ENCODE results near the gene RPS6KL1. TPM values are rescaled to one million over a fixed set of nuclear protein-coding genes. Genes with fewer than 3 reads are reported as not detected.

Gene RPS6KL1
- total RNA-seq, 1 donor from 2014 or later: 23.6 TPM

GRCh38 chr14:74859757-74860552 is 63.1 kb downstream of the RPS6KL1 start:
- no peak for DNase-seq (ENCODE audit: low spot score)

DNA sequence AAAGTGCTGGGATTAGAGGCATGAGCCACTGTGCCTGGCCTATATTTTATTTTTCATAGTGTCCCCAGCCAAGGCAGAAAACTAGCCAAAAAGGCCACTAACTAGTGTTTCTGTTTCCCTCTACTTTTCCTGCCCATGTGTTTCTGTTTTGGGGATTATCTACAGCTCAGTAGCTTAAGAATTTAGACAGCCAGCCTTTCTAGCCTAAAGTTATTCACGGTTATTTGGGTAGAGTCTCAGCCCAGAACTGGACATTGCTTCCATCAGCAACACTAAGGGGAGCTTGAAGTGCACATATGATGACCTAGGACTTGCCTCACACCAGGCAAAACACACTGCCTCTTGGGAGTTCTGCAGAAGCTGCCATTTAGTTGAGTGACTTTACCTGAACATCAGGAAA is 65.0 kb downstream of the RPS6KL1 start:
- no peak for DNase-seq (ENCODE audit: low spot score)

DNA sequence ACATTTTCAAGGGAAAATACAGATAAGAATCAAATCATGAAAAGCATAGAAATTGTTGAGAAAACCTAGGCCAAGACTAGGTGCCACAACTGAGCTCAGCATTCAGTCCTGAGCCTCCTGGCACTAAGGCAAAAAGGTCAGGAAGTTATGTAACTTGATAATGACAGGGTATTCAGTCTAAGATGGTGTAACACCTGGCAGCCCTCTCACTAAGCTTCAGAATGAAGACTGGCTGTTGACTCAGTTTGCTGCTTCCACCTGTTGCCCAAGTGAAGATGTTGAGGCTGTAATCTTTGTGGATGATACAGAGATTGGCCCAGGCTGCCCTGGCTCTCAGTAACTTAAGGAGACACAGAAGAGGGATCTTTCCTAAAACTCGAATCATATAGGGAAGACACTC is 66.7 kb downstream of the RPS6KL1 start:
- no peak for DNase-seq (ENCODE audit: low spot score)

DNA sequence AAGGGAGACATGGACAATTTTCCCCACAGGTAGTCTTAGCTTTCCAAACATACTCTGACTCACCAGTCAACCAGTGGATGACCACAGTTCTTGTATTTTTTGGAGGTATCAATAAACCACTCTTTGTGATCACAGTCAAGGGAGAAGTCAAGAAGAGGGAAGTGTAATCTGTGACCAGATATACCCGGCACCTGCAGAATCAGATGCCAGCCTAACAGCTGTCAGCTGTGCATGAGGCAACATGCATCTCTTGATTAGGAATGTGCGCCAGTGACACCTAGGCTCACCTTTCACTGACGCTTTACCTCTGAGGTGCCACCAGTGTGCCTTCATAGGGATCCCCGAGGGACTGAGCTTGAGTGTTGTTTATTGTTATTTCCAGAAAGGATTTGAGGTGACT is 67.1 kb downstream of the RPS6KL1 start:
- no peak for DNase-seq (ENCODE audit: low spot score)

GRCh38 chr14:74855021-74855420 is 68.0 kb downstream of the RPS6KL1 start:
- no peak for DNase-seq (ENCODE audit: low spot score)

Other genes with a start within 250 kb of the RPS6KL1 start
- gene AREL1, start 210.2 kb downstream of the RPS6KL1 start, total RNA-seq: 31.9 TPM
- gene FCF1, start 210.1 kb downstream of the RPS6KL1 start, total RNA-seq: 37.6 TPM
- 51.4 TPM for gene YLPM1, start 159.9 kb downstream of the RPS6KL1 start, total RNA-seq
- gene PROX2, start 47.1 kb downstream of the RPS6KL1 start, total RNA-seq: not detected
- 143 TPM for gene DLST, start 41.3 kb downstream of the RPS6KL1 start, total RNA-seq
- gene PGF, start 32.3 kb upstream of the RPS6KL1 start, total RNA-seq: 2.9 TPM
- 33.2 TPM for gene EIF2B2, start 79.7 kb upstream of the RPS6KL1 start, total RNA-seq
- gene MLH3, start 128.2 kb upstream of the RPS6KL1 start, total RNA-seq: 27.9 TPM
- 9.1 TPM for gene ACYP1, start 140.8 kb upstream of the RPS6KL1 start, total RNA-seq
- gene ZC2HC1C, start 146.4 kb upstream of the RPS6KL1 start, total RNA-seq: 3.1 TPM
- gene NEK9, start 203.8 kb upstream of the RPS6KL1 start, total RNA-seq: 105 TPM

All from mesenteric fat pad (tissue), 1 donor.